GM23338 (cell line): ENCODE results near the gene UBAC2.

Experiments used
- CREB1 ChIP-seq: fragments of 250-450 bp; sonication (Bioruptor Pico); IDR thresholded peaks from 2 replicates; pipeline ENCODE4 v1.5.0; 2020; ENCODE audit warnings: low read depth, mild to moderate bottlenecking, moderate library complexity
- ETS1 ChIP-seq: IDR thresholded peaks from 2 replicates; pipeline ENCODE4 v1.6.1; 2016; ENCODE audit warnings: antibody characterized with exemption
- EZH2 ChIP-seq: fragments of 200-600 bp; sonication (generic); IDR thresholded peaks from one replicate; pipeline ENCODE4 v1.8.0; 2017; ENCODE audit warnings: antibody characterized with exemption, mild to moderate bottlenecking, low read depth; ENCODE audit not compliant: unreplicated experiment
- EZH2phosphoT487 ChIP-seq: fragments of 200-600 bp; sonication (generic); IDR thresholded peaks from one replicate; pipeline ENCODE4 v1.8.1; 2018; ENCODE audit warnings: antibody characterized with exemption; ENCODE audit not compliant: unreplicated experiment
- JUNB ChIP-seq: IDR thresholded peaks from one replicate; pipeline ENCODE4 v1.6.1; 2016; ENCODE audit warnings: antibody characterized with exemption; ENCODE audit not compliant: unreplicated experiment
- NANOG ChIP-seq: IDR thresholded peaks from 2 replicates; pipeline ENCODE4 v1.6.1; 2016; ENCODE audit warnings: antibody characterized with exemption, borderline replicate concordance
- POLR2AphosphoS5 ChIP-seq: IDR thresholded peaks from 2 replicates; pipeline ENCODE4 v1.6.1; 2016; ENCODE audit warnings: antibody characterized with exemption, low read depth
- STAT1 ChIP-seq: IDR thresholded peaks from one replicate; pipeline ENCODE4 v1.6.1; 2016; ENCODE audit warnings: antibody characterized with exemption; ENCODE audit not compliant: unreplicated experiment
- ZNF331 ChIP-seq: fragments of 250-450 bp; sonication (Bioruptor Pico); IDR thresholded peaks from 2 replicates; pipeline ENCODE4 v1.5.0; 2020; ENCODE audit warnings: low read depth, mild to moderate bottlenecking, moderate library complexity
- ZNF462 ChIP-seq: fragments of 250-450 bp; sonication (Bioruptor Pico); IDR thresholded peaks from 2 replicates; pipeline ENCODE4 v1.5.0; 2020; ENCODE audit warnings: mild to moderate bottlenecking, moderate library complexity
- TF ChIP-seq, protein P1 (sequence below), 2 experiments: fragments of 200-600 bp in 1 of 2; sonication (generic) in 1 of 2; conservative IDR thresholded peaks; 2 replicates each; pipeline versions ENCODE4 v1.5.1 to v1.6.1; 2016 to 2017; ENCODE audit warnings: antibody characterized with exemption in 2 of 2, low read depth in 2 of 2, mild to moderate bottlenecking in 2 of 2, moderate library complexity in 1 of 2
- TF ChIP-seq, protein P2 (sequence below): IDR thresholded peaks from one replicate; pipeline ENCODE4 v1.6.1; 2018; ENCODE audit warnings: antibody characterized with exemption; ENCODE audit not compliant: unreplicated experiment

- TF ChIP-seq, protein P1, sequence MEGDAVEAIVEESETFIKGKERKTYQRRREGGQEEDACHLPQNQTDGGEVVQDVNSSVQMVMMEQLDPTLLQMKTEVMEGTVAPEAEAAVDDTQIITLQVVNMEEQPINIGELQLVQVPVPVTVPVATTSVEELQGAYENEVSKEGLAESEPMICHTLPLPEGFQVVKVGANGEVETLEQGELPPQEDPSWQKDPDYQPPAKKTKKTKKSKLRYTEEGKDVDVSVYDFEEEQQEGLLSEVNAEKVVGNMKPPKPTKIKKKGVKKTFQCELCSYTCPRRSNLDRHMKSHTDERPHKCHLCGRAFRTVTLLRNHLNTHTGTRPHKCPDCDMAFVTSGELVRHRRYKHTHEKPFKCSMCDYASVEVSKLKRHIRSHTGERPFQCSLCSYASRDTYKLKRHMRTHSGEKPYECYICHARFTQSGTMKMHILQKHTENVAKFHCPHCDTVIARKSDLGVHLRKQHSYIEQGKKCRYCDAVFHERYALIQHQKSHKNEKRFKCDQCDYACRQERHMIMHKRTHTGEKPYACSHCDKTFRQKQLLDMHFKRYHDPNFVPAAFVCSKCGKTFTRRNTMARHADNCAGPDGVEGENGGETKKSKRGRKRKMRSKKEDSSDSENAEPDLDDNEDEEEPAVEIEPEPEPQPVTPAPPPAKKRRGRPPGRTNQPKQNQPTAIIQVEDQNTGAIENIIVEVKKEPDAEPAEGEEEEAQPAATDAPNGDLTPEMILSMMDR (conservative IDR thresholded peaks at IDR 0.05; ENCODE audit: low read depth in 2 of 2): no peak
- no peak for TF ChIP-seq EZH2phosphoT487
- no peak for TF ChIP-seq ETS1
- TF ChIP-seq POLR2AphosphoS5: no peak
- TF ChIP-seq EZH2: no peak
- TF ChIP-seq STAT1: no peak
- no peak for TF ChIP-seq CREB1 (CRISPR knock-in tag)
- TF ChIP-seq, protein P2, sequence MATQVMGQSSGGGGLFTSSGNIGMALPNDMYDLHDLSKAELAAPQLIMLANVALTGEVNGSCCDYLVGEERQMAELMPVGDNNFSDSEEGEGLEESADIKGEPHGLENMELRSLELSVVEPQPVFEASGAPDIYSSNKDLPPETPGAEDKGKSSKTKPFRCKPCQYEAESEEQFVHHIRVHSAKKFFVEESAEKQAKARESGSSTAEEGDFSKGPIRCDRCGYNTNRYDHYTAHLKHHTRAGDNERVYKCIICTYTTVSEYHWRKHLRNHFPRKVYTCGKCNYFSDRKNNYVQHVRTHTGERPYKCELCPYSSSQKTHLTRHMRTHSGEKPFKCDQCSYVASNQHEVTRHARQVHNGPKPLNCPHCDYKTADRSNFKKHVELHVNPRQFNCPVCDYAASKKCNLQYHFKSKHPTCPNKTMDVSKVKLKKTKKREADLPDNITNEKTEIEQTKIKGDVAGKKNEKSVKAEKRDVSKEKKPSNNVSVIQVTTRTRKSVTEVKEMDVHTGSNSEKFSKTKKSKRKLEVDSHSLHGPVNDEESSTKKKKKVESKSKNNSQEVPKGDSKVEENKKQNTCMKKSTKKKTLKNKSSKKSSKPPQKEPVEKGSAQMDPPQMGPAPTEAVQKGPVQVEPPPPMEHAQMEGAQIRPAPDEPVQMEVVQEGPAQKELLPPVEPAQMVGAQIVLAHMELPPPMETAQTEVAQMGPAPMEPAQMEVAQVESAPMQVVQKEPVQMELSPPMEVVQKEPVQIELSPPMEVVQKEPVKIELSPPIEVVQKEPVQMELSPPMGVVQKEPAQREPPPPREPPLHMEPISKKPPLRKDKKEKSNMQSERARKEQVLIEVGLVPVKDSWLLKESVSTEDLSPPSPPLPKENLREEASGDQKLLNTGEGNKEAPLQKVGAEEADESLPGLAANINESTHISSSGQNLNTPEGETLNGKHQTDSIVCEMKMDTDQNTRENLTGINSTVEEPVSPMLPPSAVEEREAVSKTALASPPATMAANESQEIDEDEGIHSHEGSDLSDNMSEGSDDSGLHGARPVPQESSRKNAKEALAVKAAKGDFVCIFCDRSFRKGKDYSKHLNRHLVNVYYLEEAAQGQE: no peak
- no peak for TF ChIP-seq JUNB
- no peak for TF ChIP-seq NANOG
- TF ChIP-seq ZNF331 (CRISPR knock-in tag): no peak
- no peak for TF ChIP-seq ZNF462
Measured at GRCh38 chr13:99392470-99393135, 191.9 kb downstream of the UBAC2 start.
